ENCODE measurements around the gene KCNIP4. TPM values are rescaled to one million over a fixed set of nuclear protein-coding genes. Genes with fewer than 3 reads are reported as not detected.

Gene KCNIP4
- total RNA-seq, 3 donors from 2014 or later (not counting 1 experiment from before 2014, with no cell fraction given) = not detected

DNA sequence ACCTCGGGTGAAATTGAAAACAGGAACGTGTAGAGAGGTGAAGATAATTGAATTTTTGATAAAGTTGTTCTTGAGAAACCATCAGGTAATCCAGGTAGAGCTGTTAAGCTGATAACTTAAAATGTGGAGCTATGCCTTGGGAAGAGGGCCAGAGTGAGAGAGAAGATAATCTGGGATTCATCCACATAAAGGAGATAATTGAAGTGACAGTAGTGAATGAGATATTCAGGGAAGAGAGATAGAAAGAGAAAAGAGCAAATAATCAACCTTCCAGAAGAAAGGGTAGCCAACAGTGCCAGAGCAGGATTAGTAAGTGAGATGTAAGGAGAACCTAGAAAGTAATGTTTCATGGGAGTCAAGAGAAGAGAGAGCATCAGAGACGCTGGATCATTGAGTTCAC is 950.7 kb downstream of the KCNIP4 start:
- Histone ChIP-seq H3K4me3 (ENCODE audit: low read length) (no peak overlapping the region), H3K27me3 (ENCODE audit: control insufficient read depth, insufficient read depth, low read length) (no peaks in the 10 kb centered on the region), H3K9me3 (ENCODE audit: control insufficient read depth, insufficient read depth, low read length) (peaks cover 3% of the 10 kb centered on the region), H3K4me1 (ENCODE audit: control insufficient read depth, insufficient read depth, low read length) (no peaks in the 10 kb centered on the region), H3K36me3 (ENCODE audit: control insufficient read depth, insufficient read depth, low read length) (no peaks in the 10 kb centered on the region), H3K27ac (ENCODE audit: low read length) (no peak overlapping the region)
- H3K4me1 Mint-ChIP-seq = peaks cover 13% of the 10 kb centered on the region in 2 donors
- peaks cover 7% of the 10 kb centered on the region for H3K36me3 Mint-ChIP-seq
- DNase-seq = no peak
- no peak overlapping the region for H3K27ac Mint-ChIP-seq
- 83% methylated on average over 3 of the region's 3 CpGs for WGBS (ENCODE audit: insufficient coverage)
- TF ChIP-seq, protein P1, sequence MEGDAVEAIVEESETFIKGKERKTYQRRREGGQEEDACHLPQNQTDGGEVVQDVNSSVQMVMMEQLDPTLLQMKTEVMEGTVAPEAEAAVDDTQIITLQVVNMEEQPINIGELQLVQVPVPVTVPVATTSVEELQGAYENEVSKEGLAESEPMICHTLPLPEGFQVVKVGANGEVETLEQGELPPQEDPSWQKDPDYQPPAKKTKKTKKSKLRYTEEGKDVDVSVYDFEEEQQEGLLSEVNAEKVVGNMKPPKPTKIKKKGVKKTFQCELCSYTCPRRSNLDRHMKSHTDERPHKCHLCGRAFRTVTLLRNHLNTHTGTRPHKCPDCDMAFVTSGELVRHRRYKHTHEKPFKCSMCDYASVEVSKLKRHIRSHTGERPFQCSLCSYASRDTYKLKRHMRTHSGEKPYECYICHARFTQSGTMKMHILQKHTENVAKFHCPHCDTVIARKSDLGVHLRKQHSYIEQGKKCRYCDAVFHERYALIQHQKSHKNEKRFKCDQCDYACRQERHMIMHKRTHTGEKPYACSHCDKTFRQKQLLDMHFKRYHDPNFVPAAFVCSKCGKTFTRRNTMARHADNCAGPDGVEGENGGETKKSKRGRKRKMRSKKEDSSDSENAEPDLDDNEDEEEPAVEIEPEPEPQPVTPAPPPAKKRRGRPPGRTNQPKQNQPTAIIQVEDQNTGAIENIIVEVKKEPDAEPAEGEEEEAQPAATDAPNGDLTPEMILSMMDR (IDR thresholded peaks at IDR 0.05) = no peak
- no peak overlapping the region for H3K4me3 Mint-ChIP-seq
- intact Hi-C loops (cut with micrococcal nuclease) = no loop called here
- no peaks in the 10 kb centered on the region for H3K27me3 Mint-ChIP-seq (ENCODE audit: low read depth in 2 of 2)
- no peak for ATAC-seq
- no peaks in the 10 kb centered on the region for H3K9me3 Mint-ChIP-seq

DNA sequence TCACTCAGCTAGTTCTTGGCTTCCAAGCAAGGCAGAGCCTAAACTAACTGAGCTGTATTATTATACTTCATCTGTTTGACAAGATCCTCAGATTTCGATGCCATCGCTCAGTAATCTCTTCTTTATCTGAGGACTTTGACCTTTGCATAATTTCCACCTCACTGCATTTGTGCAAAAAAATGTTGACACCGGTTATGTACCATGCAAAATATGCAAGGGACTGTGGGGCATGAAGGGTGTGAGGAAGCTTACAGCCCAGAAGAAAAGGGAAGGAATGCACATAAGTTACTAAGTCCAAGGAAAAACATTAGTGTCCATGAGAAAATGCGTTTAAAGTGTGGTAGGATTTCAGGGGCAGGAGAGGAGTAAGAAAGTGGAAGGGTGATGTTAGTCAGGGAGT is 953.0 kb downstream of the KCNIP4 start:
- Mint-ChIP-seq H3K9me3 (peaks cover 2 to 3% of the 10 kb centered on the region in 2 donors), H3K4me1 (no peaks in the 10 kb centered on the region), H3K4me3 (no peak overlapping the region), H3K27me3 (ENCODE audit: low read depth in 2 of 2) (no peaks in the 10 kb centered on the region), H3K36me3 (peaks cover 7% of the 10 kb centered on the region), H3K27ac (no peak overlapping the region)
- no peak overlapping the region for H3K27ac ChIP-seq (ENCODE audit: low read length)
- intact Hi-C loops (cut with micrococcal nuclease) = no loop called here
- TF ChIP-seq, protein P1 (IDR thresholded peaks at IDR 0.05) = no peak
- H3K36me3 ChIP-seq (ENCODE audit: control insufficient read depth, insufficient read depth, low read length) = no peaks in the 10 kb centered on the region
- no peaks in the 10 kb centered on the region for H3K9me3 ChIP-seq (ENCODE audit: control insufficient read depth, insufficient read depth, low read length)
- no peak for ATAC-seq
- H3K4me1 ChIP-seq (ENCODE audit: control insufficient read depth, insufficient read depth, low read length) = no peaks in the 10 kb centered on the region
- no peak for DNase-seq
- H3K27me3 ChIP-seq (ENCODE audit: control insufficient read depth, insufficient read depth, low read length) = no peaks in the 10 kb centered on the region
- no peak overlapping the region for H3K4me3 ChIP-seq (ENCODE audit: low read length)
- 76% methylated on average over 4 of the region's 4 CpGs for WGBS (ENCODE audit: insufficient coverage)

DNA sequence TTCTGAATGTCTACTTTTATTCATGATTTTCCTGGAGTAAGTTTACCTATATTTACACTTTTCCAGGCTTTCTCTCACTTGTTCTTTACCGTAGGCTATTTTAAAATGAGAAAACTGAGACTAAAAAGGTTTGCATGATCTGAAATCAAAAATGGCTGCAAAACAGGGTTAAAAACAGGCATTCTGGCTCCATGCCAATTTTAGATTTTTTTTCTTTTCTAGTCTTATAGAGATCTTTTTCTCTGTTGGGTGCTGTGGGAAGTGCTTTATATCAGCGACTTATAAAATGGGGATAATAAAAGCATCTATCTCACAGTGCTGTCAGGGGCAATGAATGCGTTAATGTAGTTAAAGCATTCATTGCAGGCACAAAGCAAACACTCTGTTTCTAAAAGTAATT is 953.6 kb downstream of the KCNIP4 start:
- no peak for DNase-seq
- TF ChIP-seq, protein P1 (IDR thresholded peaks at IDR 0.05) = no peak
- H3K4me3 Mint-ChIP-seq = no peak overlapping the region
- no peak overlapping the region for H3K27ac ChIP-seq (ENCODE audit: low read length)
- no peak overlapping the region for H3K27ac Mint-ChIP-seq
- H3K4me3 ChIP-seq (ENCODE audit: low read length) = no peak overlapping the region
- intact Hi-C loops (cut with micrococcal nuclease) = no loop called here
- no peaks in the 10 kb centered on the region for H3K4me1 ChIP-seq (ENCODE audit: control insufficient read depth, insufficient read depth, low read length)
- H3K27me3 ChIP-seq (ENCODE audit: control insufficient read depth, insufficient read depth, low read length) = no peaks in the 10 kb centered on the region
- no peak for ATAC-seq
- H3K9me3 ChIP-seq (ENCODE audit: control insufficient read depth, insufficient read depth, low read length) = no peaks in the 10 kb centered on the region
- H3K27me3 Mint-ChIP-seq (ENCODE audit: low read depth in 2 of 2) = no peaks in the 10 kb centered on the region
- H3K36me3 Mint-ChIP-seq = peaks cover 7% of the 10 kb centered on the region
- no peaks in the 10 kb centered on the region for H3K36me3 ChIP-seq (ENCODE audit: control insufficient read depth, insufficient read depth, low read length)
- no peaks in the 10 kb centered on the region for H3K4me1 Mint-ChIP-seq
- peaks cover 2 to 3% of the 10 kb centered on the region in 2 donors for H3K9me3 Mint-ChIP-seq
- 91% methylated on average over 3 of the region's 3 CpGs for WGBS (ENCODE audit: insufficient coverage)

DNA sequence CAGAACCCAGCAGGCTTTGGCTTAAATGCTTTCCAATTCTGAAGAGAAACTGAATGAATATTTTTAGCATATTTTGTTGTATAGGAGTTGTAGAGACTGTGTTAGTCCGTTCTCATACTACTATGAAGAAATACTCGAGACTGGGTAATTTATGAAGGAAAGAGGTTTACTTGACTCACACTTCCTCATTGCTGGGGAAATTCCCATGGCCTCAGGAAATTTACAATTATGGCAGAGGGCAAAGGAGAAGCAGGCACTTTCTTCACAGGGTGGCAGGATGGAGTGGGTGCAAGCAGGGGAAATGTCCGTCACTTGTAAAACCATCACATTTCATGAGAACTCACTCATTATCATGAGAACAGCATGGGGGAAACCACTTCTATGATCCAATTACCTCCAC is 956.6 kb downstream of the KCNIP4 start:
- ATAC-seq (no peak), DNase-seq (no peak)
- 68% methylated on average over 2 of the region's 3 CpGs for WGBS (ENCODE audit: insufficient coverage)
- H3K27ac Mint-ChIP-seq = no peak overlapping the region
- H3K36me3 ChIP-seq (ENCODE audit: control insufficient read depth, insufficient read depth, low read length) = no peaks in the 10 kb centered on the region
- TF ChIP-seq, protein P1 (IDR thresholded peaks at IDR 0.05) = no peak
- no peaks in the 10 kb centered on the region for H3K27me3 ChIP-seq (ENCODE audit: control insufficient read depth, insufficient read depth, low read length)
- no peak overlapping the region for H3K4me3 Mint-ChIP-seq
- no peaks in the 10 kb centered on the region for H3K36me3 Mint-ChIP-seq
- no peaks in the 10 kb centered on the region for H3K4me1 ChIP-seq (ENCODE audit: control insufficient read depth, insufficient read depth, low read length)
- no peak overlapping the region for H3K27ac ChIP-seq (ENCODE audit: low read length)
- intact Hi-C loops (cut with micrococcal nuclease) = no loop called here
- peaks cover 0 to 1% of the 10 kb centered on the region in 2 donors for H3K27me3 Mint-ChIP-seq (ENCODE audit: low read depth in 2 of 2)
- no peak overlapping the region for H3K4me3 ChIP-seq (ENCODE audit: low read length)
- no peaks in the 10 kb centered on the region for H3K4me1 Mint-ChIP-seq
- peaks cover 2 to 3% of the 10 kb centered on the region in 2 donors for H3K9me3 Mint-ChIP-seq
- H3K9me3 ChIP-seq (ENCODE audit: control insufficient read depth, insufficient read depth, low read length) = no peaks in the 10 kb centered on the region
